Measurements from ENCODE around the gene NAV3. TPM values are rescaled to one million over a fixed set of nuclear protein-coding genes. Genes with fewer than 3 reads are reported as not detected.

The NAV3 gene
- total RNA-seq, 1 donor from 2014 or later: 4.3 TPM

GRCh38 chr12:77983859-77984258 lies 153.2 kb downstream of the NAV3 start:
- DNase-seq (ENCODE audit: low spot score): no peak

- no peak for DNase-seq (ENCODE audit: low spot score)
These were observed 162.1 kb downstream of the NAV3 start for GRCh38 chr12:77992760-77993159.

- no peak for DNase-seq (ENCODE audit: low spot score)
These were observed 163.0 kb downstream of the NAV3 start for GRCh38 chr12:77993658-77994057.

- peak; percentile 6 for DNase-seq (ENCODE audit: low spot score)
These were observed 164.9 kb downstream of the NAV3 start for GRCh38 chr12:77995436-77996167.

GRCh38 chr12:77996670-77997069 lies 166.0 kb downstream of the NAV3 start:
- DNase-seq (ENCODE audit: low spot score): no peak

GRCh38 chr12:77998236-77998786 lies 167.6 kb downstream of the NAV3 start:
- DNase-seq (ENCODE audit: low spot score): no peak

- peak; percentile 8 for DNase-seq (ENCODE audit: low spot score)
These were observed 168.5 kb downstream of the NAV3 start for GRCh38 chr12:77999074-77999715.

GRCh38 chr12:78002878-78003277 lies 172.2 kb downstream of the NAV3 start:
- DNase-seq (ENCODE audit: low spot score): peak; percentile 41

- no peak for DNase-seq (ENCODE audit: low spot score)
These were observed 173.8 kb downstream of the NAV3 start for GRCh38 chr12:78004249-78005093.

GRCh38 chr12:78005094-78005492 lies 174.4 kb downstream of the NAV3 start:
- no peak for DNase-seq (ENCODE audit: low spot score)

GRCh38 chr12:78007173-78007572 lies 176.5 kb downstream of the NAV3 start:
- DNase-seq (ENCODE audit: low spot score): no peak

GRCh38 chr12:78009031-78009430 lies 178.3 kb downstream of the NAV3 start:
- no peak for DNase-seq (ENCODE audit: low spot score)

- DNase-seq (ENCODE audit: low spot score): peak; percentile 36
These were observed 187.6 kb downstream of the NAV3 start for GRCh38 chr12:78018171-78018910.

GRCh38 chr12:78018939-78019338 lies 188.2 kb downstream of the NAV3 start:
- no peak for DNase-seq (ENCODE audit: low spot score)

- no peak for DNase-seq (ENCODE audit: low spot score)
These were observed 197.7 kb downstream of the NAV3 start for GRCh38 chr12:78028426-78028825.

- DNase-seq (ENCODE audit: low spot score): peak; percentile 3
These were observed 203.3 kb downstream of the NAV3 start for GRCh38 chr12:78034025-78034424.

- peak; percentile 79 for DNase-seq (ENCODE audit: low spot score)
These were observed 205.4 kb downstream of the NAV3 start for GRCh38 chr12:78035901-78036606.

- no peak for DNase-seq (ENCODE audit: low spot score)
These were observed 206.2 kb downstream of the NAV3 start for GRCh38 chr12:78036874-78037273.

GRCh38 chr12:78037707-78038106 lies 207.0 kb downstream of the NAV3 start:
- no peak for DNase-seq (ENCODE audit: low spot score)

- peak; percentile 35 for DNase-seq (ENCODE audit: low spot score)
These were observed 207.8 kb downstream of the NAV3 start for GRCh38 chr12:78038541-78038940.

- no peak for DNase-seq (ENCODE audit: low spot score)
These were observed 208.3 kb downstream of the NAV3 start for GRCh38 chr12:78038986-78039385.

Measured in umbilical cord (tissue), 2 donors.